MV-4-11 (cell line): ENCODE data around the gene STXBP2.

ENCODE experiments used
- DNase-seq: peaks from one replicate; lab custom pipeline; 2025; lab: John Stamatoyannopoulos, UW

STXBP2 gene

GRCh38 chr19:7632340-7633203, 4.3 kb upstream of the STXBP2 start:
- DNase-seq = no peak

DNA sequence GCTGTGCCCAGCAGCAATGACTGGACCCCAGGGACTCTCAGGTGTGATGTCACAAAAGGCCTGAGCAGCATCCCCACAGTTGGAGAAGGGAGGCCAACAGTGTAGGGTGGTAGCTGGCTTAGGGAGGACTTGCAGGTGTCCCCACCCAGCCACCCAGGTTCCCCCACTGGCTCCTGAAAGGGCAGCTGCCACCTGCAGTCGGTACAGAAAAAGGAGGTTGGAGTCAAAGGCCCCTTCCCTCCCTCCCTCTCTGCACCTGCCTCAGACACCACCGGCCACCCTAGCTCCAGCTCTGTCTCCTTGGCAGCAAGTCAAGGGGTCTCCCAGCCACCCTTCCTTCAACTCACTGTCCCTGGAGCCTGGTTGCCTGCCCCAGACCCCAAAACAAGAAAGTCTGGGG, 3.2 kb upstream of the STXBP2 start, which contains the start of gene PCP2:
Gene PCP2, minus strand, starts transcription at position 22 of the 400 bp plus-strand sequence. CDS start 262 bp downstream, outside the sequence.
- DNase-seq = no peak

- no peak for DNase-seq
Observed at GRCh38 chr19:7635670-7636069, 1.2 kb upstream of the STXBP2 start.

DNA sequence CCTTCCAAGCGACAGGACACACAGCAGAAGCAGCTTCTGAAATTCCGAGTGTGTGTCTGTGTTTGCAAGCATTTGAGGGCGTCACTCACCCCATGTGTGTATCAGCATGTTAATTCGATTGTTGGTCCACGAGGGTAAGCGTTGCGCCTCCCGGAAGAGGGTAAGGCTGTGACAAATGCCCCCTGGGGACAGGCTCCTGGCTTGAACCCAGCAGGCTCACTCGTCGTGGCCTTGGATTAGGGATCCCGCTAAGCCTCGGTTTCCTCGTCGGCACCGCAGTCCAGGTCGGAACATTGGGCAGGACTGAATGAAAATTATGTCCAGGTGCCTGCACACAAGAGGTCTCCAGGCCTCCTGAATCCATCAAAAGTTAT, 606 bp upstream of the STXBP2 start:
- DNase-seq = peak; percentile 49

DNA sequence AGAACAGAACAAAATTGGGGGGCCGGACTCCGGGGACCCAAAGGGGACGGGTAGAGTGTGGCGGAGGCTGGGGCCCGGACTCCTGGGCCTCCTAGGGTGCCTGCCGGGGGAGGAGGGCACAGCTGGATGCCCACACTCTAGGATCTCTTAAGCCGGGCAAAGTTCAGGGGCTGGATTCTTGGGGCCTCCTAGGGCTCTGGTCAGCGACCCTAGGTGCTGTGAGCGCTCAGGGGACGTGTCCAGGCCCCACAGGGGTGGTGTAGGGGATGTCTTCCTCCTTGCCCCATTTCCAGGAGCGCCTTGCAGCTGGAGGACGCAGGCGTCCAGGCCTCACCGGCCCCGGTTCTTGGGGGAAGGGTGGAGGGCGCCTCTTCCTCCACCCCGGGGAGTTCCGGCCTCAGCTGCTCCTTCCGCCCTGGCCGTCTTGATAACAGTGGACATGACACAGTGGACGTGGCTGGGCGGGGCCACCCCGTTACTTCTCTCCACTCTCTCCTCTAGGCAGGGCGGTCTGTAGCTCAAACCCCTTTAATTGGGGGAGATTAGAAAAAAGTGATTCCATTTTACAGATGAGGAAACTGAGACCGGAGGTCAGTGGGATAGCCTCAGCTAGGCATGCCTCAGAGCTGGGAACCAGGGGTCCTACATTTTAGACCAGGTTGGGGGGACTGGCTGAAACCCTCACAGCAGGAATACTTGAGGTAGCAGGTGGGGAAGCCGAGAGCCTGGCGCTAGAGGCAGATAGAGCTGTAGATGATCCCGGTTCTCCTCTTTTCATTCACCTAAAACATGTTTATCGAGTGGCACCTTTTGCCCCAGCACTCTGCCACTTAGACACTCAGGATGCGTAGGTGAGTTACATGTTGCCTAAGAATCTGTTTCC, 705 bp downstream of the STXBP2 start:
- DNase-seq = peak; percentile 35

DNA sequence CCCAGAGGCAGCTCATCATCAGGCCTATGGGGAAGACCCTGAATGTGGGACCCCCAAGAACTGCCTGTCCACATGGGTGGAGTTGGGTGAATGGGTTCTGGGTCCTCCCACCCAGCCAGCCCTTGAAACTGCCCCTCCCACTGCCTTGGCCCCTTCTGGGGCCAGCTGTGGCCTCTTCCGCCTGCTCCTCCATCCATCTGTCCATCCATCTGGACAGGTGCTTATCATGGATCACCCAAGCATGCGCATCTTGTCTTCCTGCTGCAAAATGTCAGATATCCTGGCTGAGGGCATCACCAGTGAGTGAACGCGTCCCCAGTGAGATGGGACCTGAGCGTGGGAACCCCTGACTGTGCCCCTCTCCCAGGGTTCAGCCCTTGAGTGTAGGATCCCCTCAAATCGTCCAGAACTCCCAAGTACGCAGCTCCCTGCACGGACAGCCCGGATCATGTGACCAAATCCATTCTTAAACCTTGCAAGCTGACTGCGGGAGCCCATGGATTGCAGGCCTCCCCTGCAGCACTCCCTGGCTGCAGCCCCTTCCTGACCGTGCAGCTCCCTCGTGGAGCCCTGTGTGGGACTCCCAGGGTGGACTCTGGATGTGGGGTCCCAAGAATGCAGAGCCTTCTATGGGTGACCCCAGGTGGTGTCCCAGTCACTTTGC, 2.0 kb downstream of the STXBP2 start:
- no peak for DNase-seq

GRCh38 chr19:7639863-7640348, 3.0 kb downstream of the STXBP2 start:
- DNase-seq = no peak

GRCh38 chr19:7640803-7641202, 3.9 kb downstream of the STXBP2 start:
- no peak for DNase-seq

DNA sequence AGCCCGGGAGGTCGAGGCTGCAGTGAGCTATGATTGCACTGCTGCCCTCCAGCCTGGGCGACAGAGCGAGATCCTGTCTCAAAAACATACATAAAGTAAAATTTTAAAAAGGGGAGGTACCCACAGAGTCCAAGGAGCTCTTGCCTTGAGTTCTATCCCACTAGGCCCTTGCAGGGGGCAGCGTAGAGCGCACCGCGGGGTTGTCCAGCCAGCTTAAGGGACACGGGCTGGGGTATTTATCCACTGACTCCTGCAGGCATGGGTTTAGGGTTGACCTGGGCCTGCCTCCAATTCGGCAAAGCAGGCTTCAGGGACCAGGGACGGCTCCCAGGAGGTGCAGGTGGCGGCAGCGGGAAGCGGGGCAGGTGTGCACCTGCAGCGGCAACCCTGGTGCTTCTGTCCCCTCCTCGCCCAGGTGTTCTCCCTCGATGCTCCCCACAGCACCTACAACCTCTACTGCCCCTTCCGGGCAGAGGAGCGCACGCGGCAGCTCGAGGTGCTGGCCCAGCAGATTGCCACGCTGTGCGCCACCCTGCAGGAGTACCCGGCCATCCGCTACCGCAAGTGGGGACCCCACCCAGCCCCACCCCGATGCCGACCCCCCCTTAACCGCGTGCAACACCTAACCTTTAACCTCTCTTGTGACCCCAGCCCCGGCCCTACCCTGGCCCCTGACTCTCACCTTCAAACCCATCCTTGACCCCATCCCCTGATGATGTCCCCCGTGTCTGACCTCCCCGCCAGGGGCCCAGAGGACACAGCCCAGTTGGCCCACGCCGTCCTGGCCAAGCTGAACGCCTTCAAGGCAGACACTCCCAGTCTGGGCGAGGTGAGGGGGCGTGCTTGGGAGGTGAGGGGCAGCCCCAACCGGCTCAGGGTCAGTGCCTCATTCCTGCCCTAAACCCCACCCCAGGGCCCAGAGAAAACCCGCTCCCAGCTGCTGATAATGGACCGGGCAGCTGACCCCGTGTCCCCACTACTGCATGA, 4.7 kb downstream of the STXBP2 start:
- DNase-seq = no peak

DNA sequence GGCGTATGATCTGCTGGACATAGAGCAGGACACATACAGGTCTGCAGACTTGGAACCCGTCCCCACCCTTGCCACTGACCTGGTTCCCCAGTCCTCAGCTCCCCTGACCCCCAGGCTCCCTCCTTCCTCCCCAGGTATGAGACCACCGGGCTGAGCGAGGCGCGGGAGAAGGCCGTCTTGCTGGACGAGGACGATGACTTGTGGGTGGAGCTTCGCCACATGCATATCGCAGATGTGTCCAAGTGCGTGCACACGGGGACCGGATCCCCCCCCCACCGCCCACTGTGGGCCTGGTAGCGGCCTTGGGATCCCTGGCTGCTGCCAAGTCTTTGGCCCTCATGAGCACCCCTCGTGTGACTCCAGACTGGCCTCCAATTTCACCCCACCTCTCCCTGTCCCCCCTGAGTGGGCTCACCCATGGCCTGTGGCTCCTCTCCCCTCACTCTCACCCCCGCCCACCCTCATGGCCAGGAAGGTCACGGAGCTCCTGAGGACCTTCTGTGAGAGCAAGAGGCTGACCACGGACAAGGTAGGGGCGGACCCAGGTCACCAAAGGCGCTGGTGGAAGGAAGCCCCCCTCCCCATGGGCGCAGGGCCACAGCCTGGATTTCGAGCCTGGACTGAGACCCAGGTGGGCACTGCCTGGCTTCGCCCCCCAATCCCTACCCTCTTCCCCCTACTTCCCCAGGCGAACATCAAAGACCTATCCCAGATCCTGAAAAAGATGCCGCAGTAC, 5.6 kb downstream of the STXBP2 start:
- no peak for DNase-seq

- no peak for DNase-seq
Observed at GRCh38 chr19:7643031-7643415, 6.1 kb downstream of the STXBP2 start.

DNA sequence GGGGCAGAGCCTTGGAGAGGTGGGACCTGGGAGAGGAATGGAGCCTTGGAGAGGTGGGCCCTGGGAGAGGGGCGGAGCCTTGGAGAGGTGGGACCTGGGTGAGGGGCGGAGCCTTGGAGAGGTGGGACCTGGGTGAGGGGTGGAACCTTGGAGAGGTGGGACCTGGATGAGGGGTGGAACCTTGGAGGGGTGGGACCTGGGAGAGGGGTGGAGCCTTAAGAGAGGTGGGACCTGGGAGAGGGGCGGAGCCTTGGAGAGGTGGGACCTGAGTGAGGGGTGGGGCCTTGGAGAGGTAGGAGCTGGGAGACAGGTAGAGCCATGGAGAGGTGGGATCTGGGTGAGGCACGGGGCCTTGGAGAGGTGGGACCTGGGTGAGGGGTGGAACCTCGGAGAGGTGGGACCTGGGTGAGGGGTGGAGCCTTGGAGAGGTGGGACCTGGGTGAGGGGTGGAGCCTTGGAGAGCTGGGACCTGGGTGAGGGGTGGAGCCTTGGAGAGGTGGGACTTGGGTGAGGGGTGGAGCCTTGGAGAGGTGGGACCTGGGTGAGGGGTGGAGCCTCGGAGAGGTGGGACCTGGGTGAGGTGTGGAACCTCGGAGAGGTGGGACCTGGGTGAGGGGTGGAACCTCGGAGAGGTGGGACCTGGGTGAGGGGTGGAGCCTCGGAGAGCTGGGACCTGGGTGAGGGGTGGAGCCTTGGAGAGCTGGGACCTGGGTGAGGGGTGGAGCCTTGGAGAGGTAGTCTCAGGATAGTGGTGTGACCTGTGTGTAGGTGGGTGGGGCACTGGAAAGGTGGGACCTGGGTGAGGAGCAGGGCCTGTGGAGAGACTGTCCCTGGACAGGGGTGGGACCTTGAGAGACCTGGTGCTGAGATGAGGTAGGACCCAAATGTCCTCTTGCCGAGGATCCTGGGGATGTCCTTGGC, 7.0 kb downstream of the STXBP2 start:
- peak; percentile 25 for DNase-seq

DNA sequence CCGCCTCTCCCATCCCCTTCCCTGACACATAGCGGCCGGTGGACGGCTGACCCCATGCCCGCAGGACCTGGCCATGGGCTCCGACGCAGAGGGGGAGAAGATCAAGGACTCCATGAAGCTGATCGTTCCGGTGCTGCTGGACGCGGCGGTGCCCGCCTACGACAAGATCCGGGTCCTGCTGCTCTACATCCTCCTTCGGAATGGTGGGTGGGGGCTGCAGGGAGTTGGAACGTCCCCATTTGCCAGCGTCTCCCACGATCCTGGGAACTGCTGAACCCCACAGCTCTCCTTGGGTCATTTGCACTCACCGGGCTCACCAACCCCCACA, 7.6 kb downstream of the STXBP2 start:
- no peak for DNase-seq

DNA sequence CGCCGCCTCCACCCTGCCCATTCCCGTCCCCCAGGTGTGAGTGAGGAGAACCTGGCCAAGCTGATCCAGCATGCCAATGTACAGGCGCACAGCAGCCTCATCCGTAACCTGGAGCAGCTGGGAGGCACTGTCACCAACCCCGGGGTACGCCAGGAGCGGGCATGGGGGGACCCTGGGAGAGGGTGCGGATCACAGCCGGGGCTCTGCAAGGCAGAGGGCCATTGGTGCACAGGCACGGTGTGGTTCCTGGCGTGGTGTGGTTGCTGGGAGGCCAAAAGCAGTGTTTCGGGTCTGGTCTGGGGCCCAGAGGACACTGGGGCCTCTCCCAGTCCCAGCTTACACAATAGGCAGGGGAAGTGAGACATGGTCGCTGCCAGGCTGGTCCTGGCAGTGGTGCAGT, 8.3 kb downstream of the STXBP2 start:
- peak; percentile 93 for DNase-seq

- DNase-seq = peak; percentile 81
Observed at GRCh38 chr19:7645656-7646425, 8.9 kb downstream of the STXBP2 start.

DNA sequence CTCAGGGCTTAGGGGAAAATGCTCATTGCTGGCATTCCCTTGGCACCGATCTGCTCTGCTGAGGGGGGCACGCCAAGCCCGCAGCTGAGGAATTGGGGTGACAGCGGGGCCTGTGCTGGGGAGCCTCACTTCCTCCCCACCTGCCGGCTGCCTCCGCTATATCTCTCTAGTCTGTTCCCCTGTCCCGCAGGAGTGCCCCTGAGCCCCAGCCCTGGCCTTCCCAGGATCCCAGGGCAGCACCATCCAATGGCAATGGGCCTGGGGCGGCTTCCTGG, 9.5 kb downstream of the STXBP2 start:
- DNase-seq = no peak

- no peak for DNase-seq
Observed at GRCh38 chr19:7647156-7647555, 10.2 kb downstream of the STXBP2 start.

DNA sequence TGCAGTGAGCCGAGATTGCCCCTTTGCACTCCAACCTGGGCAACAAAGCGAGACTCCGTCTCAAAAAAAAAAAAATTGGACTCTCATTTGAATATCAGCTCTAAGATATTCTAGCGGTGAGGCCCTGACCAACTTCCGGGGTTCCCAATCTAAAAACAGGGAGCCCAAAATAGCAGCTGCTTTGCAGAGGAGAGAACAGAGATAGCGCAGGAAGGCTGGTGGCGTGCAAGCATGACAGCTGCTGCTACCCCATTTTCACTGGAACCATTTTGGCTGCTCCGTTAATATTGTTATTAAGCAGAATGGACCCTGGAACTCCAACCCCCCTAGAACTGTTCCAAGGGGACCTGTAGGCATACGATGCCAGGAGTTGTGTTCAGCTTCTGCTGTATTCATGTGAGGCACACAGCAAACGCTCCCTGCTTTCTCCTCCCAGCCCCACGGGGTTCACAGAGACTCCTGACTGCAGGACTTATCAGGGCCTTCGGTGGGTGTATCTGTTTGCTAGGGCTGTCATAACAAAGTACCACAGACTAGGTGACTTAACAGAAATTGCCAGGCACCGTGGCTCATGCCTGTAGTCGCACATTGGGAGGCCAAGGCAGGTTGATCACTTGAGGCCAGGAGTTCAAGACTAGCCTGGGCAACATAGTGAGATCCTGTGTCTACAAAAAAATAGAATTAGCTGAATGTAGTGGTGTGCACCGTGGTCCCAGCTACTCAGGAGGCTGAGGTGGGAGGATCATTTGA, 11.5 kb downstream of the STXBP2 start:
- DNase-seq = peak; percentile 48
